Lung (tissue), 12 donors: ENCODE results near the gene PA2G4. TPM values are rescaled to one million over a fixed set of nuclear protein-coding genes. Genes with fewer than 3 reads are reported as not detected.

Source experiments
- ATAC-seq: fragments of 200-7000 bp; cut with Tn5 transposase; one replicate; pipeline ENCODE4 v1.9.1; 2020; ENCODE audit warnings: moderate number of reproducible peaks; ENCODE audit not compliant: insufficient read depth, low FRiP score
- DNase-seq, 3 donors: peaks; one replicate each; pipeline ENCODE4 v3.0.0-alpha.2; 2013 to 2017
- H3K27ac ChIP-seq, 2 donors: one replicate each; pipeline ENCODE4 v1.5.1; 2013; ENCODE audit warnings: mild to moderate bottlenecking in 2 of 2, moderate library complexity in 2 of 2, control low read depth in 1 of 2, inconsistent platforms in 1 of 2, low read depth in 1 of 2, low read length in 1 of 2
- H3K27me3 ChIP-seq, 3 donors: one replicate each; pipeline ENCODE4 v1.5.1; 2013; ENCODE audit warnings: low read length in 2 of 3; ENCODE audit not compliant: control insufficient read depth in 3 of 3, insufficient read depth in 3 of 3
- H3K36me3 ChIP-seq, 4 donors: one replicate each; pipeline ENCODE4 v1.5.1; 2013; ENCODE audit warnings: low read length in 4 of 4, mild to moderate bottlenecking in 1 of 4, moderate library complexity in 1 of 4; ENCODE audit not compliant: control insufficient read depth in 4 of 4, insufficient read depth in 4 of 4
- H3K4me1 ChIP-seq, 5 donors: one replicate each; pipeline ENCODE4 v1.5.1; 2013; ENCODE audit warnings: low read length in 5 of 5, mild to moderate bottlenecking in 2 of 5, moderate library complexity in 1 of 5; ENCODE audit not compliant: control insufficient read depth in 5 of 5, insufficient read depth in 5 of 5
- H3K4me3 ChIP-seq: one replicate; pipeline ENCODE4 v1.5.1; 2013; ENCODE audit warnings: mild to moderate bottlenecking, control low read depth, moderate library complexity
- H3K9ac ChIP-seq, 2 donors: one replicate each; pipeline ENCODE4 v1.5.1; 2013; ENCODE audit warnings: low read length in 2 of 2, control low read depth in 1 of 2; ENCODE audit not compliant: insufficient read depth in 1 of 2
- H3K9me3 ChIP-seq, 4 donors: one replicate each; pipeline ENCODE4 v1.5.1; 2013; ENCODE audit warnings: low read length in 3 of 4, mild to moderate bottlenecking in 1 of 4, moderate library complexity in 1 of 4; ENCODE audit not compliant: control insufficient read depth in 4 of 4, insufficient read depth in 3 of 4
- CTCF ChIP-seq: IDR thresholded peaks from 2 replicates; pipeline ENCODE4 v1.5.1; 2012; ENCODE audit warnings: mild to moderate bottlenecking; ENCODE audit errors: control extremely low read depth, extremely low read depth
- WGBS, 2 donors: extraction: QIAGEN DNeasy Blood & Tissue Kit; methylation state at CpG; one replicate each; pipeline ENCODE4 v1.1.7; 2013; 5-methylcytosine and 5-hydroxymethylcytosine counted together
- polyA plus RNA-seq, 2 donors: library from polyadenylated mRNA; stranded (reverse); fragments of 200-250 nt; gene quantifications; one replicate each; pipeline ENCODE4 v1.2.1, GENCODE V29; 2013
- total RNA-seq, 2 donors: library from RNA; depleted of rRNA in 1 of 2; stranded (reverse); fragments of >200 nt in 1 of 2; gene quantifications; one replicate each; pipeline ENCODE4 v1.2.1, GENCODE V29; 2014 to 2021
- donor health status: control.
- donor health status: control.
- donor health status: Bipolar disorder and iron deficiency.
- donor health status: healthy.
- donor health status: DM: yes; HTN: yes; CAD: no.

The PA2G4 gene
- total and polyA plus RNA-seq, 4 donors = 80.2 to 137 (median 89.4) TPM

GRCh38 chr12:56153678-56154065, 49.3 kb downstream of the PA2G4 start:
- Histone ChIP-seq H3K36me3 (peaks cover 0 to 13% (median 5%) of the 10 kb centered on the region in 4 donors), H3K9me3 (no peaks in the 10 kb centered on the region), H3K27me3 (no peaks in the 10 kb centered on the region), H3K27ac (no peak overlapping the region), H3K4me3 (no peak overlapping the region), H3K9ac (peak overlapping the region in 1 of 2 donors; percentile 85), H3K4me1 (peaks cover 7 to 30% (median 10%) of the 10 kb centered on the region in 5 donors)
- TF ChIP-seq CTCF = no peak
- ATAC-seq = no peak
- DNase-seq = no peak
- 82 to 90% methylated on average over 5 of the region's 5 CpGs for WGBS, 2 donors

- Histone ChIP-seq H3K9me3 (no peaks in the 10 kb centered on the region), H3K36me3 (peaks cover 0 to 20% (median 6%) of the 10 kb centered on the region in 4 donors), H3K27me3 (no peaks in the 10 kb centered on the region), H3K4me1 (peaks cover 7 to 31% (median 13%) of the 10 kb centered on the region in 5 donors), H3K27ac (no peak overlapping the region), H3K9ac (no peak overlapping the region), H3K4me3 (no peak overlapping the region)
- WGBS, 2 donors = 100% methylated on average over 1 of the region's 1 CpG
- DNase-seq (no peak), ATAC-seq (no peak)
- no peak for TF ChIP-seq CTCF
Measured at GRCh38 chr12:56154246-56154771, 50.0 kb downstream of the PA2G4 start.

GRCh38 chr12:56154818-56155217, 50.5 kb downstream of the PA2G4 start:
- H3K4me1 ChIP-seq = peaks cover 7 to 37% (median 18%) of the 10 kb centered on the region in 5 donors
- no peak overlapping the region for H3K27ac ChIP-seq
- H3K36me3 ChIP-seq = peaks cover 3 to 25% (median 11%) of the 10 kb centered on the region in 4 donors
- 91 to 96% methylated on average over 5 of the region's 5 CpGs for WGBS, 2 donors
- ATAC-seq = no peak
- no peaks in the 10 kb centered on the region for H3K27me3 ChIP-seq
- TF ChIP-seq CTCF = no peak
- no peak overlapping the region for H3K4me3 ChIP-seq
- no peaks in the 10 kb centered on the region for H3K9me3 ChIP-seq
- no peak for DNase-seq
- H3K9ac ChIP-seq = no peak overlapping the region
